Lower lobe of right lung (tissue), 2 donors: ENCODE data around the gene CAMK1. TPM values are rescaled to one million over a fixed set of nuclear protein-coding genes. Genes with fewer than 3 reads are reported as not detected.

Source experiments
- ATAC-seq, 2 donors: fragments of 200-7000 bp; cut with Tn5 transposase; one replicate each; pipeline ENCODE4 v1.9.1; 2020 to 2022; ENCODE audit warnings: mild to moderate bottlenecking in 2 of 2, moderate library complexity in 2 of 2
- DNase-seq: peaks from one replicate; pipeline ENCODE4 v3.0.0-alpha.2; 2020
- H3K27ac ChIP-seq: fragments of 200-600 bp; one replicate; pipeline ENCODE4 v1.8.0; 2022
- H3K27me3 ChIP-seq: fragments of 200-600 bp; one replicate; pipeline ENCODE4 v1.8.0; 2022; ENCODE audit warnings: low read depth
- H3K36me3 ChIP-seq: fragments of 200-600 bp; one replicate; pipeline ENCODE4 v1.8.0; 2022; ENCODE audit warnings: mild to moderate bottlenecking
- H3K4me1 ChIP-seq: fragments of 200-600 bp; one replicate; pipeline ENCODE4 v1.8.0; 2022
- H3K4me3 ChIP-seq: fragments of 200-600 bp; one replicate; pipeline ENCODE4 v1.8.0; 2022; ENCODE audit warnings: mild to moderate bottlenecking
- H3K9me3 ChIP-seq: fragments of 200-600 bp; one replicate; pipeline ENCODE4 v1.8.0; 2022
- CTCF ChIP-seq: fragments of 200-600 bp; IDR thresholded peaks from one replicate; pipeline ENCODE4 v1.8.0; 2022; ENCODE audit warnings: antibody characterized with exemption, mild to moderate bottlenecking
- intact Hi-C: fragments of 100-400 bp; cut with DNase I; formaldehyde crosslinking; loops from one replicate; pipeline ENCODE4 v1.11.0; 2022
- total RNA-seq: library from RNA; stranded (reverse); fragmentation: NEBNext Ultra II Directional; extraction: Animal tissue kit (Norgen Biotek cat#: 25700); gene quantifications from one replicate; pipeline ENCODE4 v1.2.1, GENCODE V29; 2021
- donor health status: DM: no; HTN: yes; CAD: no; lungs with severe emphysema.

CAMK1 gene
- total RNA-seq, 1 donor from 2014 or later: 30.8 TPM

GRCh38 chr3:9715136-9715535 is 54.6 kb downstream of the CAMK1 start:
- intact Hi-C loops: no loop called here
- H3K27me3 ChIP-seq: no peaks in the 10 kb centered on the region
- no peaks in the 10 kb centered on the region for H3K9me3 ChIP-seq
- peaks cover 5% of the 10 kb centered on the region for H3K4me1 ChIP-seq
- H3K27ac ChIP-seq: no peak overlapping the region
- DNase-seq: no peak
- H3K36me3 ChIP-seq: no peaks in the 10 kb centered on the region
- TF ChIP-seq CTCF: no peak
- H3K4me3 ChIP-seq: no peak overlapping the region
- ATAC-seq: peak in 1 of 2 donors; percentile 36

DNA sequence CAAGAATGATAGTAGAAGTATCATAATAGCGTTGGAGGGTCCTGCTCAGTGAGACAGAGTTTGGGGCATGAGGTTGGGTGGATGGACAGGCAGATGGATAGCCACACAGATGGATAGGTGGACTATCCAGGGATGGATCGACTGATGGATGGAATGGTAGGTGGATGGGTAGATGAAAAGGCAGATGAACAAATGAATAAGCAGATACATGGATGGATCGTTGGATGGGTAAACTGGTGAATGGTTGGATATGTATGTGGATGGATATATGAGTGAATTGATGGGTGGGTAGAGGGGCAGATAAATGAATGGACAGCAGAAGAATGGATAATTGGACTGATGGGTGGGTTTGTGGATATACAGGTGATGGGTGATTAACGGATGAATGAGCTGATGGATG is 56.6 kb downstream of the CAMK1 start:
- H3K27ac ChIP-seq: no peak overlapping the region
- no peaks in the 10 kb centered on the region for H3K9me3 ChIP-seq
- no peak overlapping the region for H3K4me3 ChIP-seq
- TF ChIP-seq CTCF: no peak
- peaks cover 5% of the 10 kb centered on the region for H3K4me1 ChIP-seq
- DNase-seq: no peak
- intact Hi-C loops: no loop called here
- H3K27me3 ChIP-seq: no peaks in the 10 kb centered on the region
- H3K36me3 ChIP-seq: no peaks in the 10 kb centered on the region
- ATAC-seq: no peak

DNA sequence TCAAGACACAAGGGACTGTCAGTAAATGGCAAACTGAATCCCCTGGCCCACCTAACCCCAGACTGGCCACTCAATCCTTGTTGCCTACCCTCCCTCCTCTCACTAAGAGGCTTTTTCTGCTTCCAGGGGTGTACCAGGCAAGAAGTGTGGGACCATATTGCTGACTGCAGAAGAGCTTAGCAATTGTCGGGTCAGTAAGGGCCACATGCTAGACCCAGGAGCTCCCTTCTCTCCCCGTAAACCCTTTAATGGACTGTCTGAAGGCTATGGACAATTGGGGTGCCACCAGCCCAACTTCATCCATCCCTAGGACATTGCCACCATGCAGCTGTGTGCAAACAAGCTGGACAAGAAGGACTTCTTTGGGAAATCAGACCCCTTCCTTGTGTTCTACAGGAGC is 57.3 kb downstream of the CAMK1 start:
- H3K27ac ChIP-seq: no peak overlapping the region
- H3K36me3 ChIP-seq: no peaks in the 10 kb centered on the region
- no peaks in the 10 kb centered on the region for H3K27me3 ChIP-seq
- no peaks in the 10 kb centered on the region for H3K9me3 ChIP-seq
- peaks cover 5% of the 10 kb centered on the region for H3K4me1 ChIP-seq
- H3K4me3 ChIP-seq: no peak overlapping the region
- intact Hi-C loops: no loop called here
- ATAC-seq (no peak), DNase-seq (no peak)
- TF ChIP-seq CTCF: no peak

GRCh38 chr3:9710174-9710739 is 59.5 kb downstream of the CAMK1 start:
- H3K36me3 ChIP-seq: no peaks in the 10 kb centered on the region
- DNase-seq: no peak
- no peaks in the 10 kb centered on the region for H3K4me1 ChIP-seq
- ATAC-seq: no peak
- H3K27me3 ChIP-seq: no peaks in the 10 kb centered on the region
- TF ChIP-seq CTCF: no peak
- H3K27ac ChIP-seq: no peak overlapping the region
- intact Hi-C loops: no loop called here
- no peak overlapping the region for H3K4me3 ChIP-seq
- H3K9me3 ChIP-seq: no peaks in the 10 kb centered on the region

Other genes with a start within 250 kb of the CAMK1 start
- gene LHFPL4, start 216.1 kb downstream of the CAMK1 start, total RNA-seq: not detected
- 61.0 TPM for gene MTMR14, start 120.4 kb downstream of the CAMK1 start, total RNA-seq
- 0.44 TPM for gene CPNE9, start 66.1 kb downstream of the CAMK1 start, total RNA-seq
- gene BRPF1, start 38.2 kb downstream of the CAMK1 start, total RNA-seq: 22.3 TPM
- gene OGG1, start 20.0 kb downstream of the CAMK1 start, total RNA-seq: 21.5 TPM
- 53.8 TPM for gene TADA3, start 22.5 kb upstream of the CAMK1 start, total RNA-seq
- gene ARPC4, start 23.1 kb upstream of the CAMK1 start, total RNA-seq: 170 TPM
- 50.0 TPM for gene TTLL3, start 40.3 kb upstream of the CAMK1 start, total RNA-seq
- 36.5 TPM for gene RPUSD3, start 74.1 kb upstream of the CAMK1 start, total RNA-seq
- not detected for gene CIDEC, start 110.3 kb upstream of the CAMK1 start, total RNA-seq
- gene JAGN1, start 120.7 kb upstream of the CAMK1 start, total RNA-seq: 23.8 TPM
- 21.5 TPM for gene IL17RE, start 132.9 kb upstream of the CAMK1 start, total RNA-seq
- gene IL17RC, start 147.2 kb upstream of the CAMK1 start, total RNA-seq: 27.2 TPM
- gene CRELD1, start 163.9 kb upstream of the CAMK1 start, total RNA-seq: 54.3 TPM
- 2.1 TPM for gene PRRT3, start 182.5 kb upstream of the CAMK1 start, total RNA-seq
- 74.9 TPM for gene EMC3, start 216.9 kb upstream of the CAMK1 start, total RNA-seq